Smooth muscle cell (in vitro differentiated cells): ENCODE measurements around the gene PPP1R14B. TPM values are rescaled to one million over a fixed set of nuclear protein-coding genes. Genes with fewer than 3 reads are reported as not detected.
A peak's percentile ranks its signal among the peaks of the same experiment; 100 is the strongest.

Experiments
- DNase-seq: peaks from one replicate; lab custom pipeline; 2025; ENCODE audit not compliant: unreplicated experiment; lab: John Stamatoyannopoulos, UW
- H2AFZ ChIP-seq: fragments of 200-600 bp; sonication (generic); 2 replicates; pipeline ENCODE4 v1.6.0; 2016; ENCODE audit warnings: antibody characterized with exemption, low read depth, mild to moderate bottlenecking
- H3F3A ChIP-seq: fragments of 200-600 bp; sonication (generic); 2 replicates; pipeline ENCODE4 v1.6.0; 2017; ENCODE audit warnings: antibody characterized with exemption, low read depth
- H3K27ac ChIP-seq: fragments of 200-600 bp; sonication (generic); 2 replicates; pipeline ENCODE4 v1.5.1; 2016; ENCODE audit warnings: low read depth, mild to moderate bottlenecking
- H3K27me3 ChIP-seq: fragments of 200-600 bp; sonication (generic); 2 replicates; pipeline ENCODE4 v1.6.1; 2016; ENCODE audit warnings: low read depth, mild to moderate bottlenecking
- H3K36me3 ChIP-seq: fragments of 200-600 bp; sonication (generic); 2 replicates; pipeline ENCODE4 v1.5.1; 2016; ENCODE audit warnings: low read depth
- H3K4me1 ChIP-seq: fragments of 200-600 bp; sonication (generic); 2 replicates; pipeline ENCODE4 v1.5.1; 2016; ENCODE audit warnings: low read depth
- H3K4me2 ChIP-seq: fragments of 200-600 bp; sonication (generic); 2 replicates; pipeline ENCODE4 v1.6.0; 2016; ENCODE audit warnings: mild to moderate bottlenecking
- H3K4me3 ChIP-seq: fragments of 200-600 bp; sonication (generic); 2 replicates; pipeline ENCODE4 v1.5.1; 2016; ENCODE audit warnings: mild to moderate bottlenecking
- H3K79me2 ChIP-seq: fragments of 200-600 bp; sonication (generic); 2 replicates; pipeline ENCODE4 v1.6.0; 2016; ENCODE audit warnings: low read depth, mild to moderate bottlenecking
- H3K9ac ChIP-seq: fragments of 200-600 bp; sonication (generic); 2 replicates; pipeline ENCODE4 v1.6.0; 2016; ENCODE audit warnings: low read depth
- H3K9me3 ChIP-seq: fragments of 200-600 bp; sonication (generic); replicated peaks from 2 replicates; pipeline ENCODE4 v1.5.1; 2016; ENCODE audit warnings: low read depth
- H4K20me1 ChIP-seq: fragments of 200-600 bp; sonication (generic); 2 replicates; pipeline ENCODE4 v1.6.0; 2016; ENCODE audit warnings: low read depth
- WGBS: methylation state at CpG from one replicate; pipeline ENCODE4 v1.1.7; 2016; ENCODE audit warnings: low lambda C conversion rate; 5-methylcytosine and 5-hydroxymethylcytosine counted together
- polyA plus RNA-seq: library from polyadenylated mRNA; unstranded; fragments of >200 nt; fragmentation: Nextera tagmentation; extraction: Ambion mirVana; gene quantifications from 2 replicates; pipeline ENCODE4 v1.2.1, GENCODE V29; 2016
- total RNA-seq: library from RNA; depleted of rRNA; stranded (reverse); fragments of >200 nt; gene quantifications from 2 replicates; pipeline ENCODE4 v1.2.3, GENCODE V29; 2014
- TF ChIP-seq, protein P1 (sequence below): fragments of 200-600 bp; sonication (generic); IDR thresholded peaks from 2 replicates; pipeline ENCODE4 v1.5.1; 2017; ENCODE audit warnings: borderline replicate concordance, mild to moderate bottlenecking, antibody characterized with exemption; ENCODE audit not compliant: insufficient read depth, poor library complexity, severe bottlenecking

PPP1R14B gene
- total and polyA plus RNA-seq, 2 experiments from 2014 or later: 242 to 530 TPM

DNA sequence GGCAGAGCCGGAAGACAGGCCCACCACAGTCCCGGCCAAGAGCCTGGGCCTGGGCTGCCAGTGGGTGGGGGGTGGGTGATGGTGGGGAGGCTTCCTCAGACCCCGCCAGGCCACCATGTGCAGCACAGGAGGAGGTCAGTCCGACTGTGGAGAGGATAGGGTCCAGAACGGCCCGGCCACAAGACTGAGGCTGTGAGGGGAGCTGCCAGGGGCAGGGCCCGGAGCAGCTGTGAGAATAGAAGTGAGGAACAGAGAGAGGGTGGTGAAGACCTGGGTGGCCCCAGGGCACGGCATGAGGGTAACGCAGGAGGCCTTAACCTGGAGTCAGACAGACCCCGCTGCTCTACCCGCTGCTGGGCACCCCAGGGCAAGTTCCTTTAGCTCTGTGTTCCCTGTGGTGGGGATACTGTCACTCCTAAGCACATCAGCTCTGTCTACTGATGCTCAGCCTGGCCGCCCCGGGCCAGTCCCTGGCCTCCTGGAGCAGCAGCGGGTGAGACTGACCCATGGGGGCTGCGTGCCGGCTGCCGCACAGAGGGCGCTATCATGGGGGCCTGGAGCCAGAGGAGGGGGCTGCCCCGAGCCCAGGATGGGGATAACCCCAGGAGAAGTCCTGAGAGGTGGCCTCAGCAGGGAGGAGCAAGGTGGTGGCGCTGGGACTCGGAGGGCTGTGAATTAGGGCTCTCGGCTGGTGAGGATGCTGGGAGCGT is 38.5 kb downstream of the PPP1R14B start:
- H3K9ac ChIP-seq: peak overlapping the region; percentile 49
- TF ChIP-seq, protein P1, sequence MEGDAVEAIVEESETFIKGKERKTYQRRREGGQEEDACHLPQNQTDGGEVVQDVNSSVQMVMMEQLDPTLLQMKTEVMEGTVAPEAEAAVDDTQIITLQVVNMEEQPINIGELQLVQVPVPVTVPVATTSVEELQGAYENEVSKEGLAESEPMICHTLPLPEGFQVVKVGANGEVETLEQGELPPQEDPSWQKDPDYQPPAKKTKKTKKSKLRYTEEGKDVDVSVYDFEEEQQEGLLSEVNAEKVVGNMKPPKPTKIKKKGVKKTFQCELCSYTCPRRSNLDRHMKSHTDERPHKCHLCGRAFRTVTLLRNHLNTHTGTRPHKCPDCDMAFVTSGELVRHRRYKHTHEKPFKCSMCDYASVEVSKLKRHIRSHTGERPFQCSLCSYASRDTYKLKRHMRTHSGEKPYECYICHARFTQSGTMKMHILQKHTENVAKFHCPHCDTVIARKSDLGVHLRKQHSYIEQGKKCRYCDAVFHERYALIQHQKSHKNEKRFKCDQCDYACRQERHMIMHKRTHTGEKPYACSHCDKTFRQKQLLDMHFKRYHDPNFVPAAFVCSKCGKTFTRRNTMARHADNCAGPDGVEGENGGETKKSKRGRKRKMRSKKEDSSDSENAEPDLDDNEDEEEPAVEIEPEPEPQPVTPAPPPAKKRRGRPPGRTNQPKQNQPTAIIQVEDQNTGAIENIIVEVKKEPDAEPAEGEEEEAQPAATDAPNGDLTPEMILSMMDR: no peak
- no peaks in the 10 kb centered on the region for H3K79me2 ChIP-seq
- peak overlapping the region; percentile 15 for H3K4me2 ChIP-seq
- no peaks in the 10 kb centered on the region for H3K4me1 ChIP-seq
- no peaks in the 10 kb centered on the region for H3F3A ChIP-seq
- no peaks in the 10 kb centered on the region for H3K9me3 ChIP-seq
- no peak overlapping the region for H2AFZ ChIP-seq
- DNase-seq: no peak
- H3K27ac ChIP-seq: peak overlapping the region; percentile 47
- no peak overlapping the region for H3K4me3 ChIP-seq
- peaks cover 3% of the 10 kb centered on the region for H3K36me3 ChIP-seq
- no peaks in the 10 kb centered on the region for H3K27me3 ChIP-seq
- WGBS: 93% methylated on average over 23 of the region's 23 CpGs
- H4K20me1 ChIP-seq: no peaks in the 10 kb centered on the region

DNA sequence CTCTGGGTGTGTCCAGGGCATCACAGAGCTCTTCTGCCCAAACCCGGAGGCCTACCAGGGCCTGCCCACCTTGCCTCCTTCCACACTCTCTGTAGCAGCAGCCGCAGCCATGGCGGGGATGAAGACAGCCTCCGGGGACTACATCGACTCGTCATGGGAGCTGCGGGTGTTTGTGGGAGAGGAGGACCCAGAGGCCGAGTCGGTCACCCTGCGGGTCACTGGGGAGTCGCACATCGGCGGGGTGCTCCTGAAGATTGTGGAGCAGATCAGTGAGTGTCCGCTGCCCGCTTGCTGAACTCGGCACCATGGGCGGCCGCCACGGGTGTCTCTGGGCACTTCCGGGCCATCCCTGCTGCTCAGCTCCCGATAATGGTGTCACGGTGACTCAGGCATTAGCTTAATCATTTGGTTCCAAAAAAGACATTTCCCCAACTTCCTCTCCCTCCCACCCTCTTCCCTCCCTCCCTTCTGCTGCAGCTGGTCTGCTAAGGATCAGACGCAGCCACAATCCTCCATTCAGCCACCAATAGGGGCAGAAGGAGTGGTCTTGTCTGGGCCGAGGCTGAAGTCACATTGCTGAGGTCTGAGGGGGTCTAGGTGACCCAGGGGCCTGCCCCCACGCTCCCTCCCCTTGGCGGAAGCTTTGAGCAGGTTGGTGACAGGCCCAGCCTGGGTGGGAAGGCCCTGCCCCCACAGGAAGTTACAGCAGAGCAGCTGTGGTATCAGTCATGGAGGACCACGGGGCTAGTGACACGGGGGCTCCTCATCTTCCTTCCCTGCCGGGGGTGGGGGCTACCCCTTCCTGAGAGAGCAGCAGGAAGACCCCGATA is 39.3 kb downstream of the PPP1R14B start:
- Histone ChIP-seq H2AFZ (no peak overlapping the region), H3K36me3 (peaks cover 3% of the 10 kb centered on the region), H3K27ac (peak overlapping the region; percentile 72), H3F3A (no peaks in the 10 kb centered on the region), H3K4me3 (no peak overlapping the region), H3K79me2 (no peaks in the 10 kb centered on the region), H4K20me1 (peaks cover 4% of the 10 kb centered on the region), H3K9ac (peak overlapping the region; percentile 49), H3K9me3 (no peaks in the 10 kb centered on the region), H3K4me1 (no peaks in the 10 kb centered on the region), H3K4me2 (peak overlapping the region; percentile 21), H3K27me3 (no peaks in the 10 kb centered on the region)
- DNase-seq: no peak
- TF ChIP-seq, protein P1: no peak
- 58% methylated on average over 30 of the region's 30 CpGs for WGBS

DNA sequence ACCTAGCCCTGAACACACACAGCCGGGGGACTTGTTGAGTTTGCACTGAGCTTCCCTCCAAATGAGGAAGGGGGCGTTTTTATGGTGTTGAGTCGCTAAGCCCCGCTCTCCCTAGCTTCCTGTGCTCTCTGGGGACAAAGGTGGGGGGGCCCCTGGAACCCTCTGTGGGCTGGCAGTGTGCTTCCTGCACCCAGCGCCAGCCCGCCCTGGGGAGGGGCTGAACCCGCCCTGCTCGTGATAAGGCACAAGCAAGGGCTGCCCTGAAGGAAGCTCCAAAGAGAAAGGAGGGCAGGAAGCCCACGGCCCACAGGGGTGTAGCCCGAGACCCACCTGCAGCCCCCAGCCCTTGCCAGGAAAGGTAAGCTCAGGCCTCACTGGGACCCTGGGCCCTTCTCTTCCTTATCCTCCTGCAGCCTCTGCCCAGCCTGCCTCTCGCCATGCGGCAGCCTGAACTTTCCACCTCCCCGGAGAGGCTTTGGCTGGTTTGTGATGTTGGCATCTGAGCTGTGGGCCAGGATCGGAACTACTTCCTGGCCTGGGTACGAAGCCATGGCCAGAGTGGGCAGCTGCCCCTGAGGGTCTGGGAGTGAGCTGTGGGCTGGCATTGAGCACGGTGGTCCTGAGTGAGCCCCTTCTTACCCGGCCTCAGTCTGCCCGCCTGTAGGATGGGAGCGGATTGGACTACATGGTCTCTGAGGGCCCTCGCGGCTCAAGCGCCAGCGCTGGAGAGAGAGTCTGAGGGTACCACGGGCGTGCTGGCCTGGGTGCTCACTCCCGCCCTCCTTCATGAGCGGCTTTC is 40.1 kb downstream of the PPP1R14B start, which contains the start of gene FERMT3:
FERMT3 (plus strand) TSS at position 265 of the 799 bp plus-strand sequence. CDS start 644 bp downstream, outside the sequence.
- no peak within 1 kb of the TSS for H3K9ac ChIP-seq
- H3F3A ChIP-seq: no peaks in the 10 kb centered on the region
- no peaks in the 10 kb centered on the region for H3K79me2 ChIP-seq
- DNase-seq: no peak
- no peaks in the 10 kb centered on the region for H3K4me1 ChIP-seq
- H2AFZ ChIP-seq: no peak within 1 kb of the TSS
- peaks cover 7% of the 10 kb centered on the region for H3K36me3 ChIP-seq
- H3K27me3 ChIP-seq: no peaks in the 10 kb centered on the region
- H4K20me1 ChIP-seq: peaks cover 5% of the 10 kb centered on the region
- peak within 1 kb of the TSS; percentile 72 for H3K27ac ChIP-seq
- H3K4me2 ChIP-seq: peak within 1 kb of the TSS; percentile 21
- TF ChIP-seq, protein P1: no peak
- no peaks in the 10 kb centered on the region for H3K9me3 ChIP-seq
- WGBS: 86% methylated on average over 27 of the region's 27 CpGs
- no peak within 1 kb of the TSS for H3K4me3 ChIP-seq
